IPS-18c (cell line): ENCODE results near the gene METTL18.

Experiments
- H3K4me3 ChIP-seq: 2 replicates; pipeline ENCODE4 v1.7.0; 2013; ENCODE audit warnings: low read depth, mild to moderate bottlenecking, low read length, moderate library complexity; ENCODE audit not compliant: insufficient read depth
- H3K9me3 ChIP-seq: one replicate; pipeline ENCODE4 v1.6.1; 2013; ENCODE audit warnings: mild to moderate bottlenecking, low read length, moderate library complexity; ENCODE audit not compliant: control insufficient read depth, insufficient read depth

METTL18 gene

GRCh38 chr1:169745015-169745861 lies 49.5 kb downstream of the METTL18 start:
- Histone ChIP-seq H3K4me3 (no peak overlapping the region), H3K9me3 (no peaks in the 10 kb centered on the region)
